ENCODE measurements around the gene BACH2. TPM values are rescaled to one million over a fixed set of nuclear protein-coding genes. Genes with fewer than 3 reads are reported as not detected.
"Not testable (repeated sequence)": the region's sequence is repeated elsewhere in the genome, so short reads cannot be mapped to it uniquely, and the experiment has no call there.

The BACH2 gene
- total RNA-seq, 1 donor from 2014 or later: 4.3 TPM

- no peak for DNase-seq (ENCODE audit: low spot score)
Measured at GRCh38 chr6:90158936-90159335, 137.7 kb downstream of the BACH2 start.

GRCh38 chr6:90157441-90157840, 139.2 kb downstream of the BACH2 start:
- no peak for DNase-seq (ENCODE audit: low spot score)

- no peak for DNase-seq (ENCODE audit: low spot score)
Measured at GRCh38 chr6:90156861-90157260, 139.8 kb downstream of the BACH2 start.

- no peak for DNase-seq (ENCODE audit: low spot score)
Measured at GRCh38 chr6:90154755-90155470, 141.7 kb downstream of the BACH2 start.

- no peak for DNase-seq (ENCODE audit: low spot score)
Measured at GRCh38 chr6:90151576-90152422, 144.8 kb downstream of the BACH2 start.

GRCh38 chr6:90149280-90149679, 147.4 kb downstream of the BACH2 start:
- DNase-seq (ENCODE audit: low spot score): no peak

- DNase-seq (ENCODE audit: low spot score): no peak
Measured at GRCh38 chr6:90148867-90149266, 147.8 kb downstream of the BACH2 start.

- no peak for DNase-seq (ENCODE audit: low spot score)
Measured at GRCh38 chr6:90146921-90147649, 149.6 kb downstream of the BACH2 start.

GRCh38 chr6:90146024-90146423, 150.6 kb downstream of the BACH2 start:
- DNase-seq (ENCODE audit: low spot score): no peak

GRCh38 chr6:90144928-90145555, 151.6 kb downstream of the BACH2 start:
- no peak for DNase-seq (ENCODE audit: low spot score)

GRCh38 chr6:90144396-90144795, 152.2 kb downstream of the BACH2 start:
- no peak for DNase-seq (ENCODE audit: low spot score)

GRCh38 chr6:90140683-90141082, 156.0 kb downstream of the BACH2 start:
- no peak for DNase-seq (ENCODE audit: low spot score)

GRCh38 chr6:90139272-90139817, 157.3 kb downstream of the BACH2 start:
- DNase-seq (ENCODE audit: low spot score): no peak

- DNase-seq (ENCODE audit: low spot score): no peak
Measured at GRCh38 chr6:90136837-90137568, 159.6 kb downstream of the BACH2 start.

GRCh38 chr6:90136176-90136575, 160.5 kb downstream of the BACH2 start:
- DNase-seq (ENCODE audit: low spot score): no peak

GRCh38 chr6:90135667-90136066, 161.0 kb downstream of the BACH2 start:
- DNase-seq (ENCODE audit: low spot score): no peak

- DNase-seq (ENCODE audit: low spot score): not testable (repeated sequence)
Measured at GRCh38 chr6:90133664-90134063, 163.0 kb downstream of the BACH2 start.

- no peak for DNase-seq (ENCODE audit: low spot score)
Measured at GRCh38 chr6:90131614-90132423, 164.8 kb downstream of the BACH2 start.

- DNase-seq (ENCODE audit: low spot score): no peak
Measured at GRCh38 chr6:90131125-90131524, 165.5 kb downstream of the BACH2 start.

- DNase-seq (ENCODE audit: low spot score): not testable (repeated sequence)
Measured at GRCh38 chr6:90128687-90129086, 168.0 kb downstream of the BACH2 start.

Data from ureter (tissue), 1 donor.